ENCODE results near the gene SSMEM1. TPM values are rescaled to one million over a fixed set of nuclear protein-coding genes. Genes with fewer than 3 reads are reported as not detected.
A peak's percentile ranks its signal among the peaks of the same experiment; 100 is the strongest.
"Not testable (repeated sequence)": the region's sequence is repeated elsewhere in the genome, so short reads cannot be mapped to it uniquely, and the experiment has no call there.

SSMEM1 gene
- polyA plus RNA-seq (2012; ENCODE audit: missing spikeins), result not detected

GRCh38 chr7:130207642-130208041 lies at the start of gene SSMEM1:
SSMEM1 (plus strand) TSS chr7:130207860; CDS start chr7:130207911, 51 bp downstream.
- no peak for TF ChIP-seq TAF1 (IDR thresholded peaks at IDR 0.05; ENCODE audit: borderline replicate concordance, low read depth, low read length)
- no peak for TF ChIP-seq POLR2AphosphoS5 (IDR thresholded peaks at IDR 0.05; ENCODE audit: low read depth, low read length)
- no peak for TF ChIP-seq POLR2A (IDR thresholded peaks at IDR 0.05; ENCODE audit: low read depth, low read length)
- DNase-seq (ENCODE audit: insufficient read length) (no peak), FAIRE-seq (no peak)

- DNase-seq (ENCODE audit: insufficient read length) (no peak), FAIRE-seq (no peak)
- TF ChIP-seq TAF1 (IDR thresholded peaks at IDR 0.05; ENCODE audit: borderline replicate concordance, low read depth, low read length) (no peak), POLR2AphosphoS5 (IDR thresholded peaks at IDR 0.05; ENCODE audit: low read depth, low read length) (no peak), POLR2A (IDR thresholded peaks at IDR 0.05; ENCODE audit: low read depth, low read length) (no peak)
Observed at GRCh38 chr7:130160023-130160422, 47.6 kb upstream of the SSMEM1 start.

- no peak for FAIRE-seq
- TF ChIP-seq POLR2A (IDR thresholded peaks at IDR 0.05; ENCODE audit: low read depth, low read length) (no peak), TAF1 (IDR thresholded peaks at IDR 0.05; ENCODE audit: borderline replicate concordance, low read depth, low read length) (no peak), POLR2AphosphoS5 (IDR thresholded peaks at IDR 0.05; ENCODE audit: low read depth, low read length) (no peak)
- no peak for DNase-seq (ENCODE audit: insufficient read length)
Observed at GRCh38 chr7:130160455-130160854, 47.2 kb upstream of the SSMEM1 start.

- no peak for TF ChIP-seq TAF1 (IDR thresholded peaks at IDR 0.05; ENCODE audit: borderline replicate concordance, low read depth, low read length)
- TF ChIP-seq POLR2AphosphoS5 (IDR thresholded peaks at IDR 0.05; ENCODE audit: low read depth, low read length), result no peak
- no peak for TF ChIP-seq POLR2A (IDR thresholded peaks at IDR 0.05; ENCODE audit: low read depth, low read length)
- no peak for DNase-seq (ENCODE audit: insufficient read length)
- FAIRE-seq, result no peak
Observed at GRCh38 chr7:130162196-130162595, 45.5 kb upstream of the SSMEM1 start.

GRCh38 chr7:130174237-130174959 lies 33.3 kb upstream of the SSMEM1 start:
- FAIRE-seq (no peak), DNase-seq (ENCODE audit: insufficient read length) (no peak)
- no peak for TF ChIP-seq POLR2AphosphoS5 (IDR thresholded peaks at IDR 0.05; ENCODE audit: low read depth, low read length)
- no peak for TF ChIP-seq POLR2A (IDR thresholded peaks at IDR 0.05; ENCODE audit: low read depth, low read length)
- no peak for TF ChIP-seq TAF1 (IDR thresholded peaks at IDR 0.05; ENCODE audit: borderline replicate concordance, low read depth, low read length)

- no peak for TF ChIP-seq POLR2A (IDR thresholded peaks at IDR 0.05; ENCODE audit: low read depth, low read length)
- TF ChIP-seq TAF1 (IDR thresholded peaks at IDR 0.05; ENCODE audit: borderline replicate concordance, low read depth, low read length), result no peak
- no peak for TF ChIP-seq POLR2AphosphoS5 (IDR thresholded peaks at IDR 0.05; ENCODE audit: low read depth, low read length)
- DNase-seq (ENCODE audit: insufficient read length), result no peak
- FAIRE-seq, result no peak
Observed at GRCh38 chr7:130178251-130178650, 29.4 kb upstream of the SSMEM1 start.

- FAIRE-seq (no peak), DNase-seq (ENCODE audit: insufficient read length) (no peak)
- TF ChIP-seq POLR2A (IDR thresholded peaks at IDR 0.05; ENCODE audit: low read depth, low read length), result no peak
- TF ChIP-seq POLR2AphosphoS5 (IDR thresholded peaks at IDR 0.05; ENCODE audit: low read depth, low read length), result no peak
- no peak for TF ChIP-seq TAF1 (IDR thresholded peaks at IDR 0.05; ENCODE audit: borderline replicate concordance, low read depth, low read length)
Observed at GRCh38 chr7:130179631-130180030, 28.0 kb upstream of the SSMEM1 start.

- TF ChIP-seq TAF1 (IDR thresholded peaks at IDR 0.05; ENCODE audit: borderline replicate concordance, low read depth, low read length), result no peak
- DNase-seq (ENCODE audit: insufficient read length) (no peak), FAIRE-seq (peak; percentile 77)
Observed at GRCh38 chr7:130180571-130181262, 26.9 kb upstream of the SSMEM1 start.

- no peak for FAIRE-seq
- TF ChIP-seq POLR2A (IDR thresholded peaks at IDR 0.05; ENCODE audit: low read depth, low read length) (no peak), POLR2AphosphoS5 (IDR thresholded peaks at IDR 0.05; ENCODE audit: low read depth, low read length) (no peak), TAF1 (IDR thresholded peaks at IDR 0.05; ENCODE audit: borderline replicate concordance, low read depth, low read length) (no peak)
Observed at GRCh38 chr7:130181263-130181605, 26.4 kb upstream of the SSMEM1 start.

GRCh38 chr7:130182990-130183389 lies 24.7 kb upstream of the SSMEM1 start:
- peak; percentile 73 for FAIRE-seq
- TF ChIP-seq POLR2A (IDR thresholded peaks at IDR 0.05; ENCODE audit: low read depth, low read length) (no peak), POLR2AphosphoS5 (IDR thresholded peaks at IDR 0.05; ENCODE audit: low read depth, low read length) (no peak), TAF1 (IDR thresholded peaks at IDR 0.05; ENCODE audit: borderline replicate concordance, low read depth, low read length) (no peak)
- DNase-seq (ENCODE audit: insufficient read length), result peak; percentile 11

More at GRCh38 chr7:130181263-130181605, 26.4 kb upstream of the SSMEM1 start:
- no peak for DNase-seq (ENCODE audit: insufficient read length)

GRCh38 chr7:130184349-130184748 lies 23.3 kb upstream of the SSMEM1 start:
- not testable (repeated sequence) for FAIRE-seq

GRCh38 chr7:130187360-130187759 lies 20.3 kb upstream of the SSMEM1 start:
- TF ChIP-seq POLR2AphosphoS5 (IDR thresholded peaks at IDR 0.05; ENCODE audit: low read depth, low read length) (no peak), POLR2A (IDR thresholded peaks at IDR 0.05; ENCODE audit: low read depth, low read length) (no peak), TAF1 (IDR thresholded peaks at IDR 0.05; ENCODE audit: borderline replicate concordance, low read depth, low read length) (no peak)
- FAIRE-seq (no peak), DNase-seq (ENCODE audit: insufficient read length) (no peak)

More at GRCh38 chr7:130184349-130184748, 23.3 kb upstream of the SSMEM1 start:
- DNase-seq (ENCODE audit: insufficient read length), result not testable (repeated sequence)
